Omental fat pad (tissue), 4 donors: ENCODE measurements around the gene EGR4. TPM values are rescaled to one million over a fixed set of nuclear protein-coding genes. Genes with fewer than 3 reads are reported as not detected.

Source experiments
- ATAC-seq: fragments of 150-250 bp; one replicate; pipeline ENCODE4 v1.9.1; 2016; ENCODE audit warnings: mild to moderate bottlenecking, moderate library complexity; ENCODE audit not compliant: low FRiP score
- DNase-seq: peaks from one replicate; pipeline ENCODE4 v3.0.0-alpha.2; 2019; ENCODE audit warnings: low spot score
- CTCF ChIP-seq, 3 donors: fragments of 450-650 bp; IDR thresholded peaks; one replicate each; pipeline ENCODE4 v1.5.1; 2016 to 2017; ENCODE audit warnings: antibody characterized with exemption in 3 of 3, mild to moderate bottlenecking in 3 of 3, moderate library complexity in 2 of 3
- total RNA-seq, 4 donors: library from RNA; depleted of rRNA; stranded (reverse); fragments of >200 nt; gene quantifications; one replicate each; pipeline ENCODE4 v1.1.0, GENCODE V29; 2016

EGR4 gene
- total RNA-seq, 4 donors from 2014 or later, result not detected

- DNase-seq (no peak), ATAC-seq (no peak)
- no peak for TF ChIP-seq CTCF (IDR thresholded peaks at IDR 0.05)
Observed at GRCh38 chr2:73255007-73255644, 38.2 kb downstream of the EGR4 start.

- DNase-seq (no peak), ATAC-seq (no peak)
- TF ChIP-seq CTCF (IDR thresholded peaks at IDR 0.05), result no peak
Observed at GRCh38 chr2:73254343-73255006, 38.9 kb downstream of the EGR4 start.

- ATAC-seq, result no peak
- no peak for DNase-seq
- TF ChIP-seq CTCF (IDR thresholded peaks at IDR 0.05), result no peak
Observed at GRCh38 chr2:73253901-73254300, 39.4 kb downstream of the EGR4 start.

- TF ChIP-seq CTCF (IDR thresholded peaks at IDR 0.05), result no peak
- no peak for ATAC-seq
- no peak for DNase-seq
Observed at GRCh38 chr2:73253400-73253799, 39.9 kb downstream of the EGR4 start.

GRCh38 chr2:73252238-73253027 is 40.9 kb downstream of the EGR4 start:
- DNase-seq (no peak), ATAC-seq (no peak)
- TF ChIP-seq CTCF (IDR thresholded peaks at IDR 0.05), result no peak

- ATAC-seq, result no peak
- DNase-seq, result no peak
- no peak for TF ChIP-seq CTCF (IDR thresholded peaks at IDR 0.05)
Observed at GRCh38 chr2:73250872-73251846, 42.2 kb downstream of the EGR4 start.
